ENCODE results near the gene NMRK1. TPM values are rescaled to one million over a fixed set of nuclear protein-coding genes. Genes with fewer than 3 reads are reported as not detected.

The NMRK1 gene
- total and polyA plus RNA-seq, 2 donors (not counting 3 experiments of a cell fraction or from before 2014, with no cell fraction given): 24.3 to 32.6 TPM

GRCh38 chr9:75071530-75072122 is 16.3 kb downstream of the NMRK1 start:
- ChIA-PET CTCF (interaction anchor here (1.0 kb wide), 2 partner anchors 10 to 298 kb away, joined by 3 to 5 read pairs; no protein-coding TSS in a partner anchor), POLR2A (interaction anchor here (0.6 kb wide), 1 partner anchor 16 kb away, joined by 3 read pairs; no protein-coding TSS in a partner anchor)
- no peak overlapping the region for H3K27ac ChIP-seq (ENCODE audit: insufficient read depth, low read depth, low read length)
- no peaks in the 10 kb centered on the region for H3K27me3 ChIP-seq (ENCODE audit: control insufficient read depth in 2 of 2, insufficient read depth in 2 of 2, low read length in 2 of 2)
- peaks cover 0 to 12% of the 10 kb centered on the region in 2 experiments for H3K36me3 ChIP-seq (ENCODE audit: control insufficient read depth in 2 of 2, extremely low read depth in 1 of 2, insufficient read depth in 2 of 2, low read length in 2 of 2)
- H3K4me1 ChIP-seq (ENCODE audit: control insufficient read depth, extremely low read depth, insufficient read depth, low read length): no peaks in the 10 kb centered on the region
- no peak for TF ChIP-seq MYC (IDR thresholded peaks at IDR 0.05; ENCODE audit: low read depth, low read length)
- no peak for TF ChIP-seq FOS (IDR thresholded peaks at IDR 0.05; ENCODE audit: borderline replicate concordance, insufficient read depth, low read length)
- no peak for TF ChIP-seq CTCF (IDR thresholded peaks at IDR 0.05; ENCODE audit: extremely low read depth in 1 of 2, insufficient read depth in 1 of 2, low read depth in 1 of 2, low read length in 2 of 2)
- TF ChIP-seq GATA2 (IDR thresholded peaks at IDR 0.05; ENCODE audit: insufficient read depth, insufficient read length, low read depth, low read length): no peak
- TF ChIP-seq POLR2A (IDR thresholded peaks at IDR 0.05; ENCODE audit: low read depth, low read length): no peak
- TF ChIP-seq MAX (IDR thresholded peaks at IDR 0.05; ENCODE audit: insufficient read depth, insufficient read length): no peak
- no peak for TF ChIP-seq EZH2 (IDR thresholded peaks at IDR 0.05; ENCODE audit: borderline replicate concordance, low read depth, low read length, severe bottlenecking)
- peak; percentile 11 for TF ChIP-seq JUN (IDR thresholded peaks at IDR 0.05; ENCODE audit: borderline replicate concordance, insufficient read depth, insufficient read length, low read depth)
- no peak for TF ChIP-seq POLR2AphosphoS5 (IDR thresholded peaks at IDR 0.05; ENCODE audit: insufficient read depth, low read depth, low read length)
- no peaks in the 10 kb centered on the region for H3K9me1 ChIP-seq (replicated peaks; ENCODE audit: control insufficient read depth, extremely low read depth, insufficient read depth, low read length)
- intact Hi-C loops (cut with micrococcal nuclease): no loop called here
- H3K79me2 ChIP-seq (ENCODE audit: control insufficient read depth, insufficient read depth, low read length): no peaks in the 10 kb centered on the region
- H3K4me2 ChIP-seq (ENCODE audit: insufficient read depth, low read length): no peak overlapping the region
- no TSS peak for BruUV-seq (replicated peaks)
- H3K4me3 ChIP-seq (replicated peaks in 1 of 3; ENCODE audit: insufficient read depth in 1 of 3, low read depth in 1 of 3, low read length in 3 of 3): no peak overlapping the region
- FAIRE-seq (no peak), DNase-seq (ENCODE audit: low read depth, low spot score) (no peak)
- H3K9me3 ChIP-seq (replicated peaks; ENCODE audit: control insufficient read depth, insufficient read depth, low read length): no peaks in the 10 kb centered on the region
- no peak overlapping the region for H2AFZ ChIP-seq (ENCODE audit: low read depth, low read length)
- dilution Hi-C loops (cut with MboI; ENCODE audit: extremely low pct_ligation_motif_present, low sequenced_read_pairs): loop anchor here (25.0 kb wide), 1 partner anchor 284 kb away; no protein-coding TSS in a partner anchor
- H4K20me1 ChIP-seq (replicated peaks; ENCODE audit: control insufficient read depth, extremely low read depth, insufficient read depth, low read length): no peaks in the 10 kb centered on the region
- no peak overlapping the region for H3K9ac ChIP-seq (replicated peaks; ENCODE audit: extremely low read depth, insufficient read depth, low read length)

Data from endothelial cell of umbilical vein (primary cell).